ENCODE data around the gene TSHZ2.

Gene TSHZ2

GRCh38 chr20:53129563-53129962, 157.4 kb downstream of the TSHZ2 start:
- peaks cover 4% of the 10 kb centered on the region for H3K4me1 ChIP-seq (ENCODE audit: control insufficient read depth, insufficient read depth, low read length, poor library complexity, severe bottlenecking)
- no peaks in the 10 kb centered on the region for H3K9me3 ChIP-seq (ENCODE audit: control insufficient read depth, low read length)
- H3K27ac ChIP-seq (ENCODE audit: low read depth, low read length, severe bottlenecking) = no peak overlapping the region
- no peaks in the 10 kb centered on the region for H3K36me3 ChIP-seq (ENCODE audit: control insufficient read depth, insufficient read depth, low read length)
- no peak overlapping the region for H3K4me3 ChIP-seq (ENCODE audit: extremely low read depth, insufficient read depth, low read length, poor library complexity, severe bottlenecking)
- WGBS, 2 experiments (ENCODE audit: insufficient coverage in 2 of 2) = 85 to 95% methylated on average over 8 to 9 of the region's 9 CpGs

GRCh38 chr20:53130795-53131194, 158.6 kb downstream of the TSHZ2 start:
- WGBS, 2 experiments (ENCODE audit: insufficient coverage in 2 of 2) = 90% methylated on average over 2 of the region's 3 CpGs; no CpG with 5 or more reads in 1 of the 2 experiments

GRCh38 chr20:53133125-53133524, 161.0 kb downstream of the TSHZ2 start:
- no peak overlapping the region for H3K4me3 ChIP-seq (ENCODE audit: extremely low read depth, insufficient read depth, low read length, poor library complexity, severe bottlenecking)
- no peak overlapping the region for H3K27ac ChIP-seq (ENCODE audit: low read depth, low read length, severe bottlenecking)
- no peaks in the 10 kb centered on the region for H3K4me1 ChIP-seq (ENCODE audit: control insufficient read depth, insufficient read depth, low read length, poor library complexity, severe bottlenecking)
- H3K9me3 ChIP-seq (ENCODE audit: control insufficient read depth, low read length) = no peaks in the 10 kb centered on the region
- H3K36me3 ChIP-seq (ENCODE audit: control insufficient read depth, insufficient read depth, low read length) = no peaks in the 10 kb centered on the region
- WGBS, 2 experiments (ENCODE audit: insufficient coverage in 2 of 2) = 56 to 81% methylated on average over 3 of the region's 4 CpGs

More at GRCh38 chr20:53130795-53131194, 158.6 kb downstream of the TSHZ2 start:
- Histone ChIP-seq H3K27ac (ENCODE audit: low read depth, low read length, severe bottlenecking) (no peak overlapping the region), H3K9me3 (ENCODE audit: control insufficient read depth, low read length) (no peaks in the 10 kb centered on the region), H3K36me3 (ENCODE audit: control insufficient read depth, insufficient read depth, low read length) (no peaks in the 10 kb centered on the region), H3K4me1 (ENCODE audit: control insufficient read depth, insufficient read depth, low read length, poor library complexity, severe bottlenecking) (peaks cover 4% of the 10 kb centered on the region), H3K4me3 (ENCODE audit: extremely low read depth, insufficient read depth, low read length, poor library complexity, severe bottlenecking) (no peak overlapping the region)

- Histone ChIP-seq H3K4me3 (ENCODE audit: extremely low read depth, insufficient read depth, low read length, poor library complexity, severe bottlenecking) (no peak overlapping the region), H3K36me3 (ENCODE audit: control insufficient read depth, insufficient read depth, low read length) (no peaks in the 10 kb centered on the region), H3K4me1 (ENCODE audit: control insufficient read depth, insufficient read depth, low read length, poor library complexity, severe bottlenecking) (no peaks in the 10 kb centered on the region), H3K9me3 (ENCODE audit: control insufficient read depth, low read length) (no peaks in the 10 kb centered on the region), H3K27ac (ENCODE audit: low read depth, low read length, severe bottlenecking) (no peak overlapping the region)
- 92 to 95% methylated on average over 2 to 3 of the region's 4 CpGs for WGBS, 2 experiments (ENCODE audit: insufficient coverage in 2 of 2)
These were observed 161.5 kb downstream of the TSHZ2 start for GRCh38 chr20:53133628-53134027.

GRCh38 chr20:53136473-53136872, 164.3 kb downstream of the TSHZ2 start:
- no peak overlapping the region for H3K27ac ChIP-seq (ENCODE audit: low read depth, low read length, severe bottlenecking)
- H3K4me3 ChIP-seq (ENCODE audit: extremely low read depth, insufficient read depth, low read length, poor library complexity, severe bottlenecking) = no peak overlapping the region
- H3K9me3 ChIP-seq (ENCODE audit: control insufficient read depth, low read length) = no peaks in the 10 kb centered on the region
- no peaks in the 10 kb centered on the region for H3K4me1 ChIP-seq (ENCODE audit: control insufficient read depth, insufficient read depth, low read length, poor library complexity, severe bottlenecking)
- no peaks in the 10 kb centered on the region for H3K36me3 ChIP-seq (ENCODE audit: control insufficient read depth, insufficient read depth, low read length)

- Histone ChIP-seq H3K9me3 (ENCODE audit: control insufficient read depth, low read length) (no peaks in the 10 kb centered on the region), H3K4me1 (ENCODE audit: control insufficient read depth, insufficient read depth, low read length, poor library complexity, severe bottlenecking) (no peaks in the 10 kb centered on the region), H3K4me3 (ENCODE audit: extremely low read depth, insufficient read depth, low read length, poor library complexity, severe bottlenecking) (no peak overlapping the region), H3K36me3 (ENCODE audit: control insufficient read depth, insufficient read depth, low read length) (no peaks in the 10 kb centered on the region), H3K27ac (ENCODE audit: low read depth, low read length, severe bottlenecking) (no peak overlapping the region)
- WGBS, 2 experiments (ENCODE audit: insufficient coverage in 2 of 2) = no CpG with 5 or more reads among the region's 3 CpGs
These were observed 166.5 kb downstream of the TSHZ2 start for GRCh38 chr20:53138454-53139262.

GRCh38 chr20:53141201-53142050, 169.3 kb downstream of the TSHZ2 start:
- no peak overlapping the region for H3K27ac ChIP-seq (ENCODE audit: low read depth, low read length, severe bottlenecking)
- 88 to 94% methylated on average over 3 to 6 of the region's 11 CpGs for WGBS, 2 experiments (ENCODE audit: insufficient coverage in 2 of 2)

GRCh38 chr20:53142225-53143127, 170.3 kb downstream of the TSHZ2 start:
- 89 to 97% methylated on average over 7 to 10 of the region's 13 CpGs for WGBS, 2 experiments (ENCODE audit: insufficient coverage in 2 of 2)
- Histone ChIP-seq H3K4me1 (ENCODE audit: control insufficient read depth, insufficient read depth, low read length, poor library complexity, severe bottlenecking) (no peaks in the 10 kb centered on the region), H3K27ac (ENCODE audit: low read depth, low read length, severe bottlenecking) (no peak overlapping the region), H3K36me3 (ENCODE audit: control insufficient read depth, insufficient read depth, low read length) (no peaks in the 10 kb centered on the region), H3K4me3 (ENCODE audit: extremely low read depth, insufficient read depth, low read length, poor library complexity, severe bottlenecking) (no peak overlapping the region), H3K9me3 (ENCODE audit: control insufficient read depth, low read length) (no peaks in the 10 kb centered on the region)

More at GRCh38 chr20:53141201-53142050, 169.3 kb downstream of the TSHZ2 start:
- Histone ChIP-seq H3K4me3 (ENCODE audit: extremely low read depth, insufficient read depth, low read length, poor library complexity, severe bottlenecking) (no peak overlapping the region), H3K36me3 (ENCODE audit: control insufficient read depth, insufficient read depth, low read length) (no peaks in the 10 kb centered on the region), H3K4me1 (ENCODE audit: control insufficient read depth, insufficient read depth, low read length, poor library complexity, severe bottlenecking) (no peaks in the 10 kb centered on the region), H3K9me3 (ENCODE audit: control insufficient read depth, low read length) (no peaks in the 10 kb centered on the region)

GRCh38 chr20:53146201-53146891, 174.2 kb downstream of the TSHZ2 start:
- 94 to 100% methylated on average over 3 to 4 of the region's 10 CpGs for WGBS, 2 experiments (ENCODE audit: insufficient coverage in 2 of 2)

GRCh38 chr20:53148771-53149147, 176.6 kb downstream of the TSHZ2 start:
- H3K4me3 ChIP-seq (ENCODE audit: extremely low read depth, insufficient read depth, low read length, poor library complexity, severe bottlenecking) = no peak overlapping the region
- peaks cover 4% of the 10 kb centered on the region for H3K4me1 ChIP-seq (ENCODE audit: control insufficient read depth, insufficient read depth, low read length, poor library complexity, severe bottlenecking)
- 40% methylated on average over 1 of the region's 3 CpGs; no CpG with 5 or more reads in 1 of the 2 experiments for WGBS, 2 experiments (ENCODE audit: insufficient coverage in 2 of 2)
- H3K36me3 ChIP-seq (ENCODE audit: control insufficient read depth, insufficient read depth, low read length) = no peaks in the 10 kb centered on the region
- peak overlapping the region; percentile 72 for H3K27ac ChIP-seq (ENCODE audit: low read depth, low read length, severe bottlenecking)
- H3K9me3 ChIP-seq (ENCODE audit: control insufficient read depth, low read length) = no peaks in the 10 kb centered on the region

More at GRCh38 chr20:53146201-53146891, 174.2 kb downstream of the TSHZ2 start:
- Histone ChIP-seq H3K9me3 (ENCODE audit: control insufficient read depth, low read length) (no peaks in the 10 kb centered on the region), H3K36me3 (ENCODE audit: control insufficient read depth, insufficient read depth, low read length) (no peaks in the 10 kb centered on the region), H3K4me1 (ENCODE audit: control insufficient read depth, insufficient read depth, low read length, poor library complexity, severe bottlenecking) (peaks cover 4% of the 10 kb centered on the region), H3K27ac (ENCODE audit: low read depth, low read length, severe bottlenecking) (no peak overlapping the region), H3K4me3 (ENCODE audit: extremely low read depth, insufficient read depth, low read length, poor library complexity, severe bottlenecking) (no peak overlapping the region)
